OCI-LY7 (cell line): ENCODE measurements around the gene ECD.

Experiments used
- CTCF ChIP-seq: fragments of 200-600 bp; sonication (generic); conservative IDR thresholded peaks from 2 replicates; pipeline ENCODE4 v1.5.1; 2014; ENCODE audit warnings: mild to moderate bottlenecking, antibody characterized with exemption, low read length, moderate library complexity, mixed read lengths
- EZH2phosphoT487 ChIP-seq: fragments of 200-600 bp; sonication (generic); IDR thresholded peaks from 2 replicates; pipeline ENCODE4 v1.6.1; 2018; ENCODE audit warnings: low read depth, borderline replicate concordance, mild to moderate bottlenecking, mixed run types, antibody characterized with exemption, low read length, moderate library complexity, mixed read lengths

- TF ChIP-seq CTCF (no peak), EZH2phosphoT487 (no peak)
Observed at GRCh38 chr10:73134727-73135126, 33.1 kb downstream of the ECD start.
